Heart left ventricle (tissue), 16 donors: ENCODE results near the gene SMIM32. TPM values are rescaled to one million over a fixed set of nuclear protein-coding genes. Genes with fewer than 3 reads are reported as not detected.

ENCODE experiments used
- ATAC-seq, 4 donors: fragments of 200-7000 bp; cut with Tn5 transposase; one replicate each; pipeline ENCODE4 v1.9.1; 2020 to 2022; ENCODE audit warnings: moderate library complexity in 4 of 4, mild to moderate bottlenecking in 3 of 4, moderate number of reproducible peaks in 1 of 4
- DNase-seq, 5 donors: peaks; one replicate each; pipeline ENCODE4 v3.0.0-alpha.2; 2020
- H3K27ac ChIP-seq, 12 donors: fragments of 200-600 bp; sonication (generic) in 4 of 12; one replicate each; pipeline versions ENCODE4 v1.5.0 to v1.8.0; 2016 to 2022; ENCODE audit warnings: mild to moderate bottlenecking in 2 of 12
- H3K27me3 ChIP-seq, 9 donors: fragments of 200-600 bp; sonication (generic) in 2 of 9; one replicate each; pipeline versions ENCODE4 v1.5.1 to v1.8.0; 2016 to 2022; ENCODE audit warnings: mild to moderate bottlenecking in 3 of 9
- H3K36me3 ChIP-seq, 9 donors: fragments of 200-600 bp; sonication (generic) in 2 of 9; one replicate each; pipeline versions ENCODE4 v1.5.0 to v1.8.0; 2018 to 2022; ENCODE audit warnings: mild to moderate bottlenecking in 2 of 9
- H3K4me1 ChIP-seq, 12 donors: fragments of 200-600 bp; sonication (generic) in 4 of 12; one replicate each; pipeline versions ENCODE4 v1.5.0 to v1.8.0; 2016 to 2022; ENCODE audit warnings: mild to moderate bottlenecking in 3 of 12
- H3K4me3 ChIP-seq, 12 donors: fragments of 200-600 bp; sonication (generic) in 4 of 12; one replicate each; pipeline versions ENCODE4 v1.5.0 to v1.8.0; 2017 to 2022; ENCODE audit warnings: mild to moderate bottlenecking in 9 of 12, moderate library complexity in 4 of 12
- H3K9me3 ChIP-seq, 12 donors: fragments of 200-600 bp; sonication (generic) in 4 of 12; one replicate each; pipeline versions ENCODE4 v1.5.0 to v1.8.0; 2016 to 2022; ENCODE audit warnings: mild to moderate bottlenecking in 1 of 12
- POLR2A ChIP-seq, 2 donors: fragments of 450-650 bp; IDR thresholded peaks; one replicate each; pipeline ENCODE4 v1.6.1; 2017; ENCODE audit warnings: antibody characterized with exemption in 2 of 2, mild to moderate bottlenecking in 2 of 2, moderate library complexity in 2 of 2
- WGBS, 4 donors: extraction: QIAGEN DNeasy Blood & Tissue Kit in 2 of 4; methylation state at CpG; one replicate each; pipeline versions ENCODE4 v1.1.5 to v1.1.7; 2013 to 2018; 5-methylcytosine and 5-hydroxymethylcytosine counted together
- intact Hi-C, 10 donors: fragments of 100-400 bp; cut with DNase I; formaldehyde crosslinking; loops; one replicate each; pipeline versions ENCODE4 v1.11.1 to v1.14.2; 2022
- polyA plus RNA-seq, 2 donors: library from polyadenylated mRNA; stranded (reverse); fragments of 200-250 nt; gene quantifications; one replicate each; pipeline ENCODE4 v1.2.3, GENCODE V29; 2013
- total RNA-seq, 9 donors: library from RNA; depleted of rRNA in 2 of 9; stranded (reverse); fragments of >200 nt in 2 of 9; fragmentation: NEBNext Ultra II Directional in 3 of 9; extraction: Animal tissue kit (Norgen Biotek cat#: 25700) in 3 of 9; gene quantifications; one replicate each; pipeline versions ENCODE4 v1.1.0 to v1.2.4, GENCODE V29; 2016 to 2023
- TF ChIP-seq, protein P1 (sequence below), 12 donors: fragments of 200-600 bp; sonication (generic) in 4 of 12; IDR thresholded peaks; one replicate each; pipeline versions ENCODE4 v1.5.0 to v1.8.0; 2018 to 2022; ENCODE audit warnings: antibody characterized with exemption in 12 of 12, mild to moderate bottlenecking in 5 of 12
- donor health status: ischemic (EF 13 %, LVEDD 7.1; RV severe dilation, severe dysfunction).
- donor health status: healthy with polysubstance abuse.
- donor health status: DM: no; HTN: yes; CAD: no.
- donor health status: DM: no; HTN: no; CAD: no.
- donor health status: ischemic (EF 25% LVEDD 6.9; RV normal size, moderate dysfunction).
- donor health status: ischemic (EF 25% LVEDD 5.7; RV mildly dilated, moderate dysfunction).
- donor health status: healthy.
- donor health status: DM: yes; HTN: yes; CAD: no.
- donor health status: ischemic (EF 35%, LVEDD 5.7; RV mildly dilated, moderate dysfunction).
- donor health status: nonischemic (EF 11% LVEDD 7.7; RV severe dilation, severe dysfunction).
- donor health status: DM: yes; HTN: yes; CAD: no.
- donor health status: PGD.
- donor health status: ischemic (EF 29% LVEDD 5.4; RV normal size, mild dysfunction).
- donor health status: nonischemic (EF 23%, LVEDD 6.1; RV moderate dilation, normal function).

The SMIM32 gene
- total and polyA plus RNA-seq, 11 donors, result not detected

DNA sequence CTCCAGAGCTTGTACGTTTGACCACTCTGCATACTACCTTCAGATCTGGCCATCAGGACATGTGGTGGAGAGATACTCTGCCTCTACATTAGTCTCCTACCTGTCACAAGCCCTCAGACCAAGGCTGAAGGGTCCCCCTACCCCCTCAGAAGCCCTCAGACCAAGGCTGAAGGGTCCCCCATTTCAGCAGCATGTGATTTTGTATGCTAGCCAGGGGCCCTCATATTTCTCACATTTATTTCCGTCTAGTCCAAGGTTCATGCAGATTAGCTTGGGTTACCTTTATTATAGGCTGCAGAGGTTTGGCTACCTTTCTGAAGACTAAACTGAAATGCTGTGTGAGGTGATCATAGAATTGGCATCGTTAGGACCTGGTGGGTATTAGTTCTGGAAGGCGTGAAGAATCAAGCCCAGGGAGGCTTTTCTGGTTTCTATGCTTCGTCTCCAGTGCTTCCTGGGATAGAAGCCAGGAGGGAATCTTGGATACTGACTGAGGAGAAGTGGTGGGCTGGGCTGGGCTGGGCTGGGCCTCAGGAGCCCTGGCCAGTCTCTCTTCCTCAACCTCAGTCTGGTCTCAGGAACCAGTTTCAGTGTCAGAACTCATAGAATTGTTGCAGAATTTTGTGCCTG lies 2.8 kb downstream of the SMIM32 start:
- DNase-seq (no peak), ATAC-seq (no peak)
- TF ChIP-seq POLR2A (IDR thresholded peaks at IDR 0.05), result no peak
- TF ChIP-seq, protein P1, sequence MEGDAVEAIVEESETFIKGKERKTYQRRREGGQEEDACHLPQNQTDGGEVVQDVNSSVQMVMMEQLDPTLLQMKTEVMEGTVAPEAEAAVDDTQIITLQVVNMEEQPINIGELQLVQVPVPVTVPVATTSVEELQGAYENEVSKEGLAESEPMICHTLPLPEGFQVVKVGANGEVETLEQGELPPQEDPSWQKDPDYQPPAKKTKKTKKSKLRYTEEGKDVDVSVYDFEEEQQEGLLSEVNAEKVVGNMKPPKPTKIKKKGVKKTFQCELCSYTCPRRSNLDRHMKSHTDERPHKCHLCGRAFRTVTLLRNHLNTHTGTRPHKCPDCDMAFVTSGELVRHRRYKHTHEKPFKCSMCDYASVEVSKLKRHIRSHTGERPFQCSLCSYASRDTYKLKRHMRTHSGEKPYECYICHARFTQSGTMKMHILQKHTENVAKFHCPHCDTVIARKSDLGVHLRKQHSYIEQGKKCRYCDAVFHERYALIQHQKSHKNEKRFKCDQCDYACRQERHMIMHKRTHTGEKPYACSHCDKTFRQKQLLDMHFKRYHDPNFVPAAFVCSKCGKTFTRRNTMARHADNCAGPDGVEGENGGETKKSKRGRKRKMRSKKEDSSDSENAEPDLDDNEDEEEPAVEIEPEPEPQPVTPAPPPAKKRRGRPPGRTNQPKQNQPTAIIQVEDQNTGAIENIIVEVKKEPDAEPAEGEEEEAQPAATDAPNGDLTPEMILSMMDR (IDR thresholded peaks at IDR 0.05), result no peak
- intact Hi-C loops, result no loop called here
- H3K27me3 ChIP-seq, result peaks cover 9 to 40% (median 33%) of the 10 kb centered on the region in 9 donors
- H3K27ac ChIP-seq, result no peak overlapping the region
- WGBS, 4 donors, result 53 to 67% (median 62%) methylated on average over 5 of the region's 5 CpGs
- peaks cover 0 to 33% (median 15%) of the 10 kb centered on the region in 9 donors for H3K36me3 ChIP-seq
- no peak overlapping the region for H3K4me3 ChIP-seq
- H3K4me1 ChIP-seq, result peaks cover 0 to 28% (median 15%) of the 10 kb centered on the region in 12 donors
- no peaks in the 10 kb centered on the region for H3K9me3 ChIP-seq

GRCh38 chr5:136188859-136189258 lies 4.1 kb downstream of the SMIM32 start:
- peaks cover 9 to 36% (median 30%) of the 10 kb centered on the region in 9 donors for H3K27me3 ChIP-seq
- no peaks in the 10 kb centered on the region for H3K9me3 ChIP-seq
- TF ChIP-seq, protein P1 (IDR thresholded peaks at IDR 0.05), result no peak
- TF ChIP-seq POLR2A (IDR thresholded peaks at IDR 0.05), result no peak
- H3K27ac ChIP-seq, result no peak overlapping the region
- H3K36me3 ChIP-seq, result peaks cover 0 to 33% (median 15%) of the 10 kb centered on the region in 9 donors
- 81 to 91% (median 86%) methylated on average over 7 of the region's 7 CpGs for WGBS, 4 donors
- DNase-seq (no peak), ATAC-seq (no peak)
- peaks cover 0 to 28% (median 15%) of the 10 kb centered on the region in 12 donors for H3K4me1 ChIP-seq
- H3K4me3 ChIP-seq, result no peak overlapping the region
- intact Hi-C loops, result no loop called here

GRCh38 chr5:136186796-136187195 lies 6.2 kb downstream of the SMIM32 start:
- peaks cover 5 to 15% (median 9%) of the 10 kb centered on the region in 9 donors for H3K27me3 ChIP-seq
- ATAC-seq (no peak), DNase-seq (no peak)
- no peaks in the 10 kb centered on the region for H3K9me3 ChIP-seq
- WGBS, 4 donors, result 60 to 87% (median 80%) methylated on average over 2 of the region's 2 CpGs
- no peak overlapping the region for H3K4me3 ChIP-seq
- intact Hi-C loops, result no loop called here
- H3K36me3 ChIP-seq, result peaks cover 0 to 45% (median 29%) of the 10 kb centered on the region in 9 donors
- H3K4me1 ChIP-seq, result peaks cover 0 to 9% (median 5%) of the 10 kb centered on the region in 12 donors
- H3K27ac ChIP-seq, result no peak overlapping the region
- TF ChIP-seq POLR2A (IDR thresholded peaks at IDR 0.05), result no peak
- TF ChIP-seq, protein P1 (IDR thresholded peaks at IDR 0.05), result no peak

DNA sequence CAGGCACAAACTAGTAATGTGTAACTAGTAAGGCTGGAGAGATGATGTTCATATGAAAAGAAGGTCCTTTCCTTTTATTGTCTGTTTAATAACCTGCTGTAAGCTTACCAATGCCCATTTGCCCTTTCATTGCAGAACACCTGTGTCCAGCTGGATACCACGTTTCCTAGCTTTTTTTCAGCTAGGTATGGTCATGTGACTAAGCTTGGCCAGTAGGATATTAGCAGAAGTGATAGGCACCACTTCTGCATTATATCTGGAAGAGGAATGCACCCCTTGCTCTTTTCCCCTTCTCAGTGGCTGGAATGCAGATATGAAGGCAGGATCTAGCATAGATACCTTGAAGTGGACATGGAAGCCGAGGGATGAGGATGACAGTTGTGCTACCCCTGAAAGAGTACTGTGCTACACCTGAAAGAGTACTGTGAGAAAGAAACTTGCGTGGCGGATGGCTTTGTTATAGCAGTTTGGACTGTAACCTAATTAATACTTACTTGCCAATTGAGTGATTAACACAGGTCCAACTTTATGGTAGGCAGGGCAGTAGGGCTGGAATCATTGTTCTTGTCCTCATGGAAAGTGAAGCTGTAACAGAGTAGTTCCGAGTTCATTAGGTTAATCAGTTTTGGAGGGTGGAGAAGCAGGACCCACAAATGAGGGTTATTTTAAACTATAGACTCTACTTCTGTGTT lies 6.8 kb downstream of the SMIM32 start:
- 95 to 97% (median 96%) methylated on average over 5 of the region's 5 CpGs for WGBS, 4 donors
- no peaks in the 10 kb centered on the region for H3K9me3 ChIP-seq
- no peak for DNase-seq
- peaks cover 0 to 3% (median 0%) of the 10 kb centered on the region in 12 donors for H3K4me1 ChIP-seq
- peaks cover 0 to 10% (median 3%) of the 10 kb centered on the region in 9 donors for H3K27me3 ChIP-seq
- H3K4me3 ChIP-seq, result no peak overlapping the region
- no peak overlapping the region for H3K27ac ChIP-seq
- intact Hi-C loops, result no loop called here
- peaks cover 0 to 49% (median 36%) of the 10 kb centered on the region in 9 donors for H3K36me3 ChIP-seq
- no peak for ATAC-seq
- TF ChIP-seq, protein P1 (IDR thresholded peaks at IDR 0.05), result no peak
- no peak for TF ChIP-seq POLR2A (IDR thresholded peaks at IDR 0.05)
